K562 (cell line): ENCODE measurements around the gene RHOA. TPM values are rescaled to one million over a fixed set of nuclear protein-coding genes. Genes with fewer than 3 reads are reported as not detected.

ENCODE experiments used
- ATAC-seq: fragments of 200-7000 bp; cut with Tn5 transposase; 3 replicates; pipeline ENCODE4 v1.9.1; 2020; ENCODE audit warnings: moderate library complexity
- BruUV-seq: library from RNA; stranded (reverse); fragments of 400-500 nt; replicated peaks from 2 replicates; lab custom pipeline; 2021; lab: Mats Ljungman, UMichigan
- CTCF ChIA-PET: fragments of 300-600 bp; formaldehyde crosslinking; extraction: SDS; loops from one replicate; lab custom pipeline; 2021; ENCODE audit warnings: low intra/inter-chr PET ratio; lab: Yijun Ruan, JAX
- POLR2A ChIA-PET: fragments of 300-600, 350-650 bp; sonication (Branson Sonifier 250); formaldehyde crosslinking; extraction: SDS; loops from one replicate; lab custom pipeline; 2021; ENCODE audit warnings: antibody characterized with exemption, inconsistent platforms; lab: Yijun Ruan, JAX
- DNase-seq, 4 experiments: peaks; one replicate each; pipeline versions ENCODE4 v3.0.0 to v3.0.0-alpha.2; 2011 to 2018; ENCODE audit warnings: low spot score in 3 of 4, mixed read lengths in 3 of 4; ENCODE audit errors: extremely low read depth in 1 of 4
- FAIRE-seq: peaks from 2 replicates; lab custom pipeline; 2011; peaks lifted over from hg19 to GRCh38; lab: Jason Lieb, UNC
- H2AFZ ChIP-seq: 2 replicates; pipeline ENCODE4 v1.6.0; 2011; ENCODE audit warnings: low read depth, low read length, control low read depth, inconsistent platforms
- H3K27ac ChIP-seq: fragments of 200-600 bp; 3 replicates; pipeline ENCODE4 v1.8.0; 2011; ENCODE audit warnings: low read depth, mild to moderate bottlenecking, control low read depth, inconsistent platforms, low read length, moderate library complexity, mixed read lengths; ENCODE audit errors: extremely low read depth
- H3K27me3 ChIP-seq, 2 experiments: fragments of 300-600 bp in 1 of 2; 2 replicates in 1 of 2; 3 replicates in 1 of 2; pipeline versions ENCODE4 v1.6.0 to v1.8.0; 2011; ENCODE audit warnings: inconsistent platforms in 2 of 2, low read length in 2 of 2, mild to moderate bottlenecking in 1 of 2, mixed read lengths in 1 of 2, moderate library complexity in 1 of 2; ENCODE audit not compliant: control insufficient read depth in 2 of 2, insufficient read depth in 2 of 2
- H3K36me3 ChIP-seq: fragments of 300-600 bp; 3 replicates; pipeline ENCODE4 v1.8.0; 2011; ENCODE audit warnings: mild to moderate bottlenecking, low read length, inconsistent platforms; ENCODE audit not compliant: control insufficient read depth, insufficient read depth
- H3K4me1 ChIP-seq, 2 experiments: fragments of 200-600 bp in 1 of 2; replicated peaks in 1 of 2; 2 replicates in 1 of 2; 3 replicates in 1 of 2; pipeline versions ENCODE4 v1.5.1 to v1.8.0; 2011; ENCODE audit warnings: inconsistent platforms in 2 of 2, low read length in 2 of 2, mild to moderate bottlenecking in 1 of 2, mixed read lengths in 1 of 2, moderate library complexity in 1 of 2; ENCODE audit not compliant: control insufficient read depth in 2 of 2, insufficient read depth in 2 of 2
- H3K4me2 ChIP-seq: 2 replicates; pipeline ENCODE4 v1.6.1; 2011; ENCODE audit warnings: low read length, control low read depth, inconsistent platforms, mixed read lengths; ENCODE audit not compliant: insufficient read depth
- H3K4me3 ChIP-seq: fragments of 200-600 bp; sonication (generic), shearing (Covaris generic); 2 replicates; pipeline ENCODE4 v1.5.1; 2016; ENCODE audit warnings: control low read depth, inconsistent platforms
- H3K79me2 ChIP-seq: fragments of 200-600 bp; 3 replicates; pipeline ENCODE4 v1.8.0; 2011; ENCODE audit warnings: low read length, inconsistent platforms; ENCODE audit not compliant: control insufficient read depth, insufficient read depth
- H3K9ac ChIP-seq, 2 experiments: 2 replicates each; pipeline versions ENCODE4 v1.6.0 to v1.6.1; 2011; ENCODE audit warnings: low read depth in 2 of 2, low read length in 2 of 2, control low read depth in 1 of 2, inconsistent platforms in 1 of 2, mild to moderate bottlenecking in 1 of 2, mixed read lengths in 1 of 2; ENCODE audit not compliant: insufficient read depth in 1 of 2
- H3K9me1 ChIP-seq: one replicate; pipeline ENCODE4 v1.6.0; 2011; ENCODE audit warnings: inconsistent platforms, mild to moderate bottlenecking, low read length, moderate library complexity; ENCODE audit not compliant: control insufficient read depth, insufficient read depth
- H3K9me3 ChIP-seq: replicated peaks from 2 replicates; pipeline ENCODE4 v1.5.1; 2011; ENCODE audit warnings: low read depth, low read length, inconsistent platforms; ENCODE audit not compliant: control insufficient read depth, insufficient read depth
- H4K20me1 ChIP-seq: replicated peaks from 2 replicates; pipeline ENCODE4 v1.6.1; 2011; ENCODE audit warnings: low read length, inconsistent platforms, mixed read lengths; ENCODE audit not compliant: control insufficient read depth, insufficient read depth
- EGR1 ChIP-seq: fragments of 450-650 bp; conservative IDR thresholded peaks from 2 replicates; pipeline ENCODE4 v1.6.1; 2017; ENCODE audit warnings: mild to moderate bottlenecking
- ELF1 ChIP-seq: fragments of 200-800 bp; sonication (Bioruptor generic); IDR thresholded peaks from 2 replicates; pipeline ENCODE4 v1.6.1; 2016; ENCODE audit warnings: missing genetic modification characterization, missing compliant biosample characterization
- FOXA1 ChIP-seq: fragments of 450-650 bp; IDR thresholded peaks from 2 replicates; pipeline ENCODE4 v1.6.1; 2016; ENCODE audit warnings: mild to moderate bottlenecking, borderline replicate concordance
- GABPB1 ChIP-seq: sonication (generic); formaldehyde crosslinking; IDR thresholded peaks from 2 replicates; pipeline ENCODE4 v1.8.0; 2022; ENCODE audit warnings: mild to moderate bottlenecking, missing genetic modification reagents
- NFYB ChIP-seq: IDR thresholded peaks from 2 replicates; pipeline ENCODE4 v1.6.1; 2011; ENCODE audit warnings: mild to moderate bottlenecking, moderate library complexity; ENCODE audit not compliant: insufficient read length; ENCODE audit errors: extremely low read depth
- NR2C1 ChIP-seq, 2 experiments: fragments of 450-650 bp; IDR thresholded peaks; 2 replicates each; pipeline ENCODE4 v1.6.1; 2017; ENCODE audit warnings: mild to moderate bottlenecking in 2 of 2, antibody characterized with exemption in 1 of 2, inconsistent platforms in 1 of 2, missing compliant biosample characterization in 1 of 2, missing genetic modification characterization in 1 of 2
- RBM14 ChIP-seq: fragments of 200-400 bp; formaldehyde crosslinking; IDR thresholded peaks from 2 replicates; pipeline ENCODE4 v1.6.1; 2018; ENCODE audit warnings: low read depth, mild to moderate bottlenecking, low read length, moderate library complexity, borderline replicate concordance; ENCODE audit not compliant: insufficient read depth
- SIRT6 ChIP-seq: IDR thresholded peaks from one replicate; pipeline ENCODE4 v1.6.1; 2012; ENCODE audit warnings: low read depth, mild to moderate bottlenecking, control low read depth, inconsistent platforms, low read length, moderate library complexity
- TFAM ChIP-seq: fragments of 250-450 bp; sonication (Bioruptor Pico); conservative IDR thresholded peaks from 2 replicates; pipeline ENCODE4 v1.5.0; 2021; ENCODE audit warnings: mild to moderate bottlenecking, moderate library complexity
- ZNF239 ChIP-seq: fragments of 250-450 bp; sonication (Bioruptor Pico); IDR thresholded peaks from 2 replicates; pipeline ENCODE4 v1.4.0; 2020; ENCODE audit warnings: mild to moderate bottlenecking
- ZNF444 ChIP-seq: fragments of 250-450 bp; sonication (Bioruptor Pico); IDR thresholded peaks from 2 replicates; pipeline ENCODE4 v1.4.0; 2020; ENCODE audit warnings: mild to moderate bottlenecking, moderate library complexity
- WGBS: fragments of 100-300 bp; shearing (Covaris generic); methylation state at CpG from one replicate; pipeline ENCODE4 v1.1.6; 2016; ENCODE audit warnings: low coverage, mixed read lengths; ENCODE audit not compliant: insufficient coverage; ENCODE audit errors: missing lambda C conversion rate; 5-methylcytosine and 5-hydroxymethylcytosine counted together
- in situ Hi-C: fragments of 300-500 bp; cut with MboI; formaldehyde crosslinking; loops from 4 replicates; pipeline ENCODE4 v1.15.0; 2018; ENCODE audit warnings: inconsistent platforms, mixed read lengths
- intact Hi-C: fragments of 100-400 bp; cut with micrococcal nuclease; formaldehyde crosslinking; loops from 2 replicates; pipeline ENCODE4 v1.14.2; 2022
- polyA plus RNA-seq, 8 experiments: library from polyadenylated mRNA; depleted of rRNA in 4 of 8; stranded (reverse) in 5 of 8; unstranded in 3 of 8; fragments of >200 nt; fragmentation: Nextera tagmentation in 2 of 8; fragmentation: Illumina TruSeq in 1 of 8; extraction: Ambion mirVana in 2 of 8; extraction: Trizol in 1 of 8; gene quantifications; 2 replicates each; pipeline versions ENCODE4 v1.2.1 to v1.2.3, GENCODE V29; 2011 to 2014; ENCODE audit warnings: inconsistent platforms in 1 of 8, missing spikeins in 1 of 8
- total RNA-seq, 7 experiments: library from RNA; depleted of rRNA in 6 of 7; stranded (reverse); fragments of >200 nt in 6 of 7; fragmentation: Illumina TruSeq in 2 of 7; extraction: Trizol in 2 of 7; gene quantifications; 2 replicates each; pipeline versions ENCODE4 v1.2.1 to v1.2.3, GENCODE V29; 2011 to 2021; ENCODE audit warnings: low replicate concordance in 1 of 7
- TF ChIP-seq, protein P1 (sequence below): IDR thresholded peaks from 2 replicates; pipeline ENCODE4 v1.6.1; 2014; ENCODE audit warnings: antibody characterized with exemption
- TF ChIP-seq, protein P2 (sequence below), 2 experiments: fragments of 200-800 bp in 1 of 2; sonication (Bioruptor generic) in 1 of 2; sonication (generic) in 1 of 2; formaldehyde crosslinking in 1 of 2; IDR thresholded peaks in 1 of 2; conservative IDR thresholded peaks in 1 of 2; 2 replicates each; pipeline versions ENCODE4 v1.5.0 to v1.6.1; 2016 to 2020; ENCODE audit warnings: missing compliant biosample characterization in 1 of 2, missing genetic modification characterization in 1 of 2, missing genetic modification reagents in 1 of 2
- TF ChIP-seq, protein P3 (sequence below), 2 experiments: fragments of 450-650 bp in 1 of 2; sonication (generic) in 1 of 2; formaldehyde crosslinking; conservative IDR thresholded peaks; 2 replicates each; pipeline versions ENCODE4 v1.4.0 to v1.8.1; 2020 to 2022; ENCODE audit warnings: mild to moderate bottlenecking in 1 of 2, missing genetic modification reagents in 1 of 2
- TF ChIP-seq, protein P4 (sequence below): fragments of 250-450 bp; sonication (Bioruptor Pico); IDR thresholded peaks from 2 replicates; pipeline ENCODE4 v1.5.0; 2021; ENCODE audit warnings: mild to moderate bottlenecking, borderline replicate concordance

Gene RHOA
- total and polyA plus RNA-seq, 9 of the 15 experiments (the other 6 are each of a cell fraction or from before 2014, with no cell fraction given) = 136 to 540 (median 236) TPM

DNA sequence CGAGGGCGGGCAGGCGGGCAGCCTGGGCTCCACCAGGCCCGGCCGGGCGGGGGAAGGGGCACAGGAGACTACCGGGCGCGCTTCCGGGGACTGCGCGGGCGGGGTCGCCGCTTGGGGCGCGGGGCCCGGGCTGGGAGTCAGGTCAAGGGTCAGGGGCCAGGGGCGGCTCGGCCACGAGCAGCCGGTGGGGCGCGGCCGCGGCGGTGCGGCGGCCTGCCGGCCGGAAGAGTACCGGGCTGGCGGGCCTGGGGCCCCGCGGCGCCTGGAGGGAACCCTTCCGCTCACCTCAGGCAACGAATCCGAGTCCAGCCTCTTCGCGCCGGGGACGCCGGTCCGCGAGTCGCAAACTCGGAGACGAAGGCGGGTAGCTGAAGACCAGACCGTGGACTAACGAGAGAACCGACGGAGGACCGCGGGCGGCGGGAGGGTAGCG is 225 bp downstream of the RHOA start:
- no peaks in the 10 kb centered on the region for H3K9me1 ChIP-seq
- 0% methylated on average over 4 of the region's 59 CpGs for WGBS
- DNase-seq (peak; percentile 51 to 75 (median 66)), FAIRE-seq (no peak), ATAC-seq (peak; percentile 46)
- peak overlapping the region; percentile 94; the same call in 1 of the 2 replicates for H3K4me2 ChIP-seq
- H2AFZ ChIP-seq = peak overlapping the region; percentile 87
- H3K27ac ChIP-seq = peak overlapping the region; percentile 96
- in situ Hi-C loops (no loop called here), intact Hi-C loops (no loop called here)
- CTCF ChIA-PET = interaction anchor here (0.6 kb wide), 1 partner anchor 500 kb away, joined by 3 read pairs; no protein-coding TSS in a partner anchor
- peaks cover 25% of the 10 kb centered on the region; the same call in 2 of the 3 replicates for H3K36me3 ChIP-seq
- H4K20me1 ChIP-seq = peaks cover 26% of the 10 kb centered on the region
- peak overlapping the region; percentile 91 for H3K4me3 ChIP-seq
- H3K9me3 ChIP-seq = no peaks in the 10 kb centered on the region
- peaks cover 68% of the 10 kb centered on the region for H3K79me2 ChIP-seq
- POLR2A ChIA-PET = interaction anchor here (0.6 to 1.4 kb wide), 14 partner anchors 10 to 101 kb away, joined by 3 to 10 read pairs (median 4); partner anchors contain the start of genes AMT, NICN1 and USP4
- peak overlapping the region; percentile 94 to 96 for H3K9ac ChIP-seq
- peaks cover 23 to 30% of the 10 kb centered on the region in 2 experiments; a peak in 4 of 5 replicates for H3K4me1 ChIP-seq
- no TSS peak for BruUV-seq
- H3K27me3 ChIP-seq = no peaks in the 10 kb centered on the region
- TF ChIP-seq, protein P1, sequence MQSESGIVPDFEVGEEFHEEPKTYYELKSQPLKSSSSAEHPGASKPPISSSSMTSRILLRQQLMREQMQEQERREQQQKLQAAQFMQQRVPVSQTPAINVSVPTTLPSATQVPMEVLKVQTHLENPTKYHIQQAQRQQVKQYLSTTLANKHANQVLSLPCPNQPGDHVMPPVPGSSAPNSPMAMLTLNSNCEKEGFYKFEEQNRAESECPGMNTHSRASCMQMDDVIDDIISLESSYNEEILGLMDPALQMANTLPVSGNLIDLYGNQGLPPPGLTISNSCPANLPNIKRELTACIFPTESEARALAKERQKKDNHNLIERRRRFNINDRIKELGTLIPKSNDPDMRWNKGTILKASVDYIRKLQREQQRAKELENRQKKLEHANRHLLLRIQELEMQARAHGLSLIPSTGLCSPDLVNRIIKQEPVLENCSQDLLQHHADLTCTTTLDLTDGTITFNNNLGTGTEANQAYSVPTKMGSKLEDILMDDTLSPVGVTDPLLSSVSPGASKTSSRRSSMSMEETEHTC = no peak
- no peak for TF ChIP-seq RBM14
- TF ChIP-seq, protein P2, sequence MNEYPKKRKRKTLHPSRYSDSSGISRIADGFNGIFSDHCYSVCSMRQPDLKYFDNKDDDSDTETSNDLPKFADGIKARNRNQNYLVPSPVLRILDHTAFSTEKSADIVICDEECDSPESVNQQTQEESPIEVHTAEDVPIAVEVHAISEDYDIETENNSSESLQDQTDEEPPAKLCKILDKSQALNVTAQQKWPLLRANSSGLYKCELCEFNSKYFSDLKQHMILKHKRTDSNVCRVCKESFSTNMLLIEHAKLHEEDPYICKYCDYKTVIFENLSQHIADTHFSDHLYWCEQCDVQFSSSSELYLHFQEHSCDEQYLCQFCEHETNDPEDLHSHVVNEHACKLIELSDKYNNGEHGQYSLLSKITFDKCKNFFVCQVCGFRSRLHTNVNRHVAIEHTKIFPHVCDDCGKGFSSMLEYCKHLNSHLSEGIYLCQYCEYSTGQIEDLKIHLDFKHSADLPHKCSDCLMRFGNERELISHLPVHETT (CRISPR knock-in tag; conservative IDR thresholded peaks at IDR 0.05 in 1 of 2, IDR thresholded peaks at IDR 0.05 in 1 of 2) = peak in 1 of 2 experiments; percentile 98; a peak in 2 of 4 replicates
- no peak for TF ChIP-seq NR2C1 (IDR thresholded peaks at IDR 0.05)
- TF ChIP-seq NR2C1 (tag; IDR thresholded peaks at IDR 0.05) = peak; percentile 38; the same call in 1 of the 2 replicates
- TF ChIP-seq ZNF239 (CRISPR knock-in tag) = no peak
- no peak for TF ChIP-seq FOXA1
- peak; percentile 58 for TF ChIP-seq ELF1 (tag)
- TF ChIP-seq SIRT6 = no peak
- TF ChIP-seq, protein P3, sequence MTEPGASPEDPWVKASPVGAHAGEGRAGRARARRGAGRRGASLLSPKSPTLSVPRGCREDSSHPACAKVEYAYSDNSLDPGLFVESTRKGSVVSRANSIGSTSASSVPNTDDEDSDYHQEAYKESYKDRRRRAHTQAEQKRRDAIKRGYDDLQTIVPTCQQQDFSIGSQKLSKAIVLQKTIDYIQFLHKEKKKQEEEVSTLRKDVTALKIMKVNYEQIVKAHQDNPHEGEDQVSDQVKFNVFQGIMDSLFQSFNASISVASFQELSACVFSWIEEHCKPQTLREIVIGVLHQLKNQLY (CRISPR knock-in tag; conservative IDR thresholded peaks at IDR 0.05) = no peak
- TF ChIP-seq, protein P4, sequence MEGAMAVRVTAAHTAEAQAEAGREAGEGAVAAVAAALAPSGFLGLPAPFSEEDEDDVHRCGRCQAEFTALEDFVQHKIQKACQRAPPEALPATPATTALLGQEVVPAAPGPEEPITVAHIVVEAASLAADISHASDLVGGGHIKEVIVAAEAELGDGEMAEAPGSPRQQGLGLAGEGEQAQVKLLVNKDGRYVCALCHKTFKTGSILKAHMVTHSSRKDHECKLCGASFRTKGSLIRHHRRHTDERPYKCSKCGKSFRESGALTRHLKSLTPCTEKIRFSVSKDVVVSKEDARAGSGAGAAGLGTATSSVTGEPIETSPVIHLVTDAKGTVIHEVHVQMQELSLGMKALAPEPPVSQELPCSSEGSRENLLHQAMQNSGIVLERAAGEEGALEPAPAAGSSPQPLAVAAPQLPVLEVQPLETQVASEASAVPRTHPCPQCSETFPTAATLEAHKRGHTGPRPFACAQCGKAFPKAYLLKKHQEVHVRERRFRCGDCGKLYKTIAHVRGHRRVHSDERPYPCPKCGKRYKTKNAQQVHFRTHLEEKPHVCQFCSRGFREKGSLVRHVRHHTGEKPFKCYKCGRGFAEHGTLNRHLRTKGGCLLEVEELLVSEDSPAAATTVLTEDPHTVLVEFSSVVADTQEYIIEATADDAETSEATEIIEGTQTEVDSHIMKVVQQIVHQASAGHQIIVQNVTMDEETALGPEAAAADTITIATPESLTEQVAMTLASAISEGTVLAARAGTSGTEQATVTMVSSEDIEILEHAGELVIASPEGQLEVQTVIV (CRISPR knock-in tag) = no peak
- peak; percentile 37; the same call in 1 of the 2 replicates for TF ChIP-seq EGR1
- no peak for TF ChIP-seq TFAM (CRISPR knock-in tag)
- TF ChIP-seq NFYB = no peak
- peak; percentile 15; the same call in 1 of the 2 replicates for TF ChIP-seq GABPB1
- no peak for TF ChIP-seq ZNF444 (CRISPR knock-in tag)
